ENCODE results near the gene KRT222.

DNA sequence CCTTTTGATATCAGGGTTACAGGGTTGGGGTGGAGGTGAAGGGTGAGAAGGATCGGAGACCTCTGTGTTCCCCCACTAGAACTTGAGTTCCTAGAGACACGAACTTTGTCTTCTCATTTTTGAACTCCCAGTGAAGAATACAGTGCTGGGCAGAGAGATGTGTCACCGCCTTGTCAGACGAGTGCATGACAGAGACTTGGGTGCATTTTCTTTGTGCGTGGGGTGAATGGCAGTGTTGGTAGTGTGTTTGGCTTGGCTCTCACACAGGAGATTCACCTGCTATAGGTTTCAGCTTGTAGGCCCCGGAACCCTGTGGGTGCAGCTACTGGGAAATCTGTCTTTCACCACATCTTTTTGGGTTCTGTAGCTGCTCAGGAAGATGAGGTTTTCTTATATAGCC is 59.7 kb downstream of the KRT222 start:
- TF ChIP-seq EZH2 (IDR thresholded peaks at IDR 0.05) (no peak), POLR2AphosphoS5 (IDR thresholded peaks at IDR 0.05; ENCODE audit: borderline replicate concordance, low read depth, low read length) (no peak), FOXP2 (optimal IDR thresholded peaks at IDR 0.05; ENCODE audit: control extremely low read depth, extremely low read length, insufficient read depth) (no peak)

Data from SK-N-MC (cell line).